DMS114 treated with DMSO at 0.1 percent for 48 hours (cell line): ENCODE data around the gene KCNK3.
"Not testable (repeated sequence)": the region's sequence is repeated elsewhere in the genome, so short reads cannot be mapped to it uniquely, and the experiment has no call there.

Experiments
- DNase-seq: peaks from one replicate; lab custom pipeline; 2025; ENCODE audit not compliant: unreplicated experiment; lab: John Stamatoyannopoulos, UW

Gene KCNK3

DNA sequence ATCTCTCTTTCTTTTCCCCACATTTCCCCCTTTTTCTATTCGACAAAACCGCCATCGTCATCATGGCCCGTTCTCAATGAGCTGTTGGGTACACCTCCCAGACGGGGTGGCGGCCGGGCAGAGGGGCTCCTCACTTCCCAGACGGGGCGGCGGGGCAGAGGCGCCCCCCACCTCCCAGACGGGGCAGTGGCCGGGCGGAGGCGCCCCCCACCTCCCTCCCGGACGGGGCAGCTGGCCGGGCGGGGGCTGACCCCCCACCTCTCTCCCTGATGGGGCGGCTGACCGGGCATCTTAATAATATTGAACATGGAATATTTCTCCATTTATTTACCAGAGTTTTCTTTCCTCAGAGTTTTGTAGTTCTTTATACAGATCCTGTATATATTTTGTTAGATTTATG is 27.2 kb upstream of the KCNK3 start:
- DNase-seq, result not testable (repeated sequence)

- DNase-seq, result no peak
Measured at GRCh38 chr2:26666671-26667070, 25.9 kb upstream of the KCNK3 start.

- DNase-seq, result no peak
Measured at GRCh38 chr2:26668041-26668440, 24.5 kb upstream of the KCNK3 start.

DNA sequence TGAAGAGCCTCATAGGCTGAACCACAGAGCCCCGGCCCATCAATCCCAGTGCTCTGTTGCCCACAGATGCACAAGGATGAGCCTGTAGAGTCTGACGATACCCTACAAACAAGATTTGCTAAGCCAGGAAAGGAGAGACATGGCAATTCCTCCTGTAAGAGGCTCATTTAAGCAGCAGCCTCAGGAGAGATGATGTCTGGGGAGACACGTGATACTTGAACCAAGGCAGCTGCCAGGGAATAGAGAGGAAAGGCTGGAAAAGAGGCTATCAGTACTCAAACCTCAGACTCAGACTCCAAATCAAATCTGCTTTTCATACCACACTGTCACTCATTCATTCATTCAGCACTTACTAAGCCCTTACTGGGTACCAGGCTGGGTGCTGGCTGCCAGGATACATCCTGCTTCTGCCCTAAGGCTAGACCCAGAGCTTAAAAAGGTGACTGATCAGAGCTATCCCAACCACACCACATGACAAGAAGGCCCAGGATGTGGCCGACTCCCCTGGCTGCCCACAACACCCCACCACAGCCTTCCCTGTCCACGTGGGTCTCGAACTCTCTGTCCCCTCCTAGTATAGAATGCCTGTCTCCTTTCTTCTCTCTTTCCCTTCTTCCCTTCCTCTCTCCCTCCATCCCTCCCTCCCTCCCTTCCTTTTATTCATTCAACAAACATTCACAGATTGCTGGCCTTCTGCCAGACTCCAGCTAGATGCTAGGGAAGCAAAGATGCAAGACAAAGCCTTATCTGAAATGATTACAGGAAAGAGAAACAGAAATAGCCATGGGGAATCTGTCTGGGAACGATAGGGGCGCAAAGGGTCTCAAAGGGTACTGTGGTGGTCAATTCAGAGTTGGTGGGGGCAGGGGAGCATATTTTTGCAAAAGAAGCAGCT is 23.4 kb upstream of the KCNK3 start:
- no peak for DNase-seq

DNA sequence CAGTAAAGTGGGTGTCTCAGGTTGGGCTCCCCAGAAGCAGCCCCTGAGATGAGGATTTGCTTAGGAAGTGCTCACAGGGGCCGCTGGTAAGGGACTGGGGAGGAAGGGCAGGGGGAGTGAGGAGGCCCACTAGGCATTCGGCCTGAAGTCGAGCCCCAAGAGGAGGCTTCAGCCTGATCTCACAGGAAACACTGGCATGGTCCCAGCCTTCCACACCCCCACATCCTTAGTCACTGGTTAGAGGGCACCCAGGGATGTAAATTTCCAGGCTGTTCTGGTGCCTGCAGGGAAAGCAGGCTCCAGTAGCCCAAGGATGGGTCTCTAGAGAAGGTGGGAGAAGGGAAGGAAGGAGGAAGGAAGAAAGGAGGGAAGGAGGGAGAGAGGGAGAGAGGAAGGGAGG is 22.4 kb upstream of the KCNK3 start:
- DNase-seq, result no peak

- no peak for DNase-seq
Measured at GRCh38 chr2:26670931-26671460, 21.5 kb upstream of the KCNK3 start.

DNA sequence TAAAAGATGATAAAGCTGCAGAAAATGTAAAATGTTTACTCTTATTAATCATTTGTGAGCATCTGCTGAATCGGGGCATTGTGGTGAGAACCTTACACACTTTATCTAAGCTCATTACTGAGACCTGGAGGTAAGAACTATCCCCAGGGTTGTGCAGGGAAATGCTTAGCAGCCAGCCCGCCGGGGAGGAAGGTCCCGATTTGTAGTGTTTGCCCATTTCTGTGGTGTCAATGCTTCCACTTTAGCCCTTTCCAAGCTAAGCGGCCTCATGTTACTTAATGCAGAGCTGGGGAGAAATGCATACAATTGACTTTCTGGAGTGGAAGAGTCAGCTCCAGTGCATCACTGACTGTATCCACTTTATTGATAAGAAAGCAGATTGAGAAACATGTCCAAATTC is 20.8 kb upstream of the KCNK3 start:
- no peak for DNase-seq

DNA sequence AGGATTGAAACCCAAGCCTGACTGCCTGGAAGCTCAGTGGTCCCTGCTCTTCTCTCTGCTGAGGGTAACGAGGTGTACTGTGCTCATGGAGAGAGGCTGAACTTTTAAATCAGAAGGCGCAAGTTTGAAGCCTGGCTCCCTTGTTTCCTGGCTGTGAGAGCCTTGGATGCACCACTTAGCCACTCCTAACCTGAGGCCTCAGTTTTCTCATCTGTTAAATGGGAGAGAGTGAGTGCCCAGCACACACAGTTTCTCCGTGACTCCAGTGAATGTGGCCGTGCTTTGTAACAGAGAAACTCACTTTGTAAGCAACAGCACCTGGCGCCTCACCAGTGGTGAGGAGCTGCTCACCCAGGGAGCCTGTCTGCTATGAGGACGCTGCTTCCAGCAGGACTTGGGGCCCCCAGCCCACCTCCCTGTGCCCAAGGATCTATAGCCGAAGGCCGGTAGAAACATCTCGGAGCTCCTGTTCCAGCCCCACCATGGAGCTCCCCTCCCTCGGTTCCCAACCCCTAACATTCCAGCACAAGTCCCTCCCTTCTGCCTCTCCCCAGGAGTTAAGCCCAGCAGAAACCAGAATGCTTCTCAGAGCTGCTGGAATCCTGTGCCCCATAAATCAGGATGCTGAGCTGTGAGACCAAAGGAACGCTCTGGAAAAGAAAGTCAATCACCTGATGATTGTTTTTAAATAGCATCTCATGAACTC is 20.3 kb upstream of the KCNK3 start:
- no peak for DNase-seq

DNA sequence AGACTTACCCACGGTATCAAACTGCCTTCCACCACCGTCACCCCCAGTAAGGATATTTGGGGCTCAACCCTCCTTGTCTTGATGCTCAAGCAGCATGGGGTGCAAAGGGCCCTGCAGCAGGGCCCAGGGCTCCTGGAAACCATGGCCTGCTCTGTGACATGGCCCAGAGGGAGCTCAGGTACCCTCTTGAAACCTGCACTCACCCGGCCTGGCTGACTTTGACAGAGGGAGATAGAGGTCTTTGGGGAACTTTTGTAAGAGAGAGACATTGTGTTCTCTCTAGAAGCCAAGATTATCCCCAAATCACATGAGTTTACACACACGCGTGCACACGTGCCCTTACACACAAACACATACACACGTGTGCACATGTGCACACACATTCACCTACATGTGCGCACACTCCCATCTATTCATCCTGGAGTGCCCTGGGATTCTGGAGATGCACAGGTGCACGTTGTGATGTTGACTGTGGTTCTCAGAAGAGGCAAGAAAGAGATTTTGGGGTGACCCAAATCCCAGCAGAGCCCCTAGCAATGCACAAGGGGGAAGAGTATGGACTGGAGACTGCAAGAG is 19.6 kb upstream of the KCNK3 start:
- DNase-seq, result no peak

GRCh38 chr2:26674002-26674751 is 18.3 kb upstream of the KCNK3 start:
- DNase-seq, result no peak

DNA sequence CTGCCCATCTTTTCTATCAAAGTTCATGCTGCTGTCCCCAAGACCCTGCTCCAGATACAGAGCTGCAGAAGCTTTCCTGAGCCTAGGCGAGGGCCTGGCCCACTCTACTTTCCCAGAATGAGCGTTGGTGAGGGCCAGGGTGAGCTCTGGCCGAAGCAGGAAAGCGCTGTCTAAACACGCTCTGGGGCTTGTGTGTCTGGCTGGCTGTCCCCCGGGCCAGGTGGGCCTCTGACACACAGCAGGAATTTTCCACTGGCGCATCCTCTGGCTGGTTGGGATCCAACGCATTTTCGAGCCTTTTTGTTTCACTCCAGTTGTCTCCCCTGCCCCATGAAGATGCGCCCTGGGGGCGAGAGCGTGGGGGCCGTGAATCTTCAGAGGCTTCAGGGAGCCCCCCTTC is 17.8 kb upstream of the KCNK3 start:
- no peak for DNase-seq

- DNase-seq, result no peak
Measured at GRCh38 chr2:26675651-26676255, 16.8 kb upstream of the KCNK3 start.

- DNase-seq, result no peak
Measured at GRCh38 chr2:26678035-26678434, 14.5 kb upstream of the KCNK3 start.

DNA sequence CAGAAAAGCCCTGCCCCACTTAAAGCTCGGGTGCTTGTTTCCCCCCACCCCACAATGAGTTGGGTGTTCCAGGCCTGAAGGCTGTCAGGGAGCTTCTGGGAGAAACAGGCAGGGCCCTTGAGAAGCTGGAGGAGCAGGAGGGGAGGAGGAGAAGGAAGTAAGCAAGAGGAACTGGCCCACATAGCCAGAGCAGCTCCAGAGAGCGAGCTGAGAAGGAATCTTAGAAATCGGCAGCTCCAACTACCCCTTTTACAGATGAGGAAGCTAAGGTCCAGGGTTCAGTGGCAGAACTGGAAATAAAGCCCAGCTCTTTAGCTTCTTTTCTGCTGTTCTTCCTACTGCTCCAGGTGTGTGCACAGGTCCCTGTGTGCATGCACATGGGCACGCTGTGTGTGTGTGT is 12.7 kb upstream of the KCNK3 start:
- no peak for DNase-seq

DNA sequence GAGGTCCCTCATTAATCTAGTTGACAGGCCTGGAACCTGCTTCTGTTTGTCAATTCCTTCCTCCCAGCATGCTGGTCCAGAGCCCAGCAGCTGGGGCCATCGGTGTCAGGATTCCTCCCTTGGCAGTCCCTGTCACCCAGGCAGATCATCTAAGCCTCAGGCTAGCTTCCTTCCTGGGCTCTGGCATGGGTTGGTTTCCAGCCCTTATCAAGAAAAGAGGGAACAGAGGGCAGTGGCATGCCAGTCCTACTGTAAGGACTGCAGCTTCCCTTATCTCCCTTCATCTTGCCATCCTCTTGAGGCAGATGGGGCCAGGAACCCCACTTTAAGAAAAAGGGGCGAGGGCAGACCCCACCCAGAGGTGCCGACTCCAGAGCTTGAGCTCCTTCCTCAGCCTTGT is 10.9 kb upstream of the KCNK3 start:
- no peak for DNase-seq

- no peak for DNase-seq
Measured at GRCh38 chr2:26682155-26682554, 10.4 kb upstream of the KCNK3 start.

GRCh38 chr2:26683583-26683982 is 8.9 kb upstream of the KCNK3 start:
- no peak for DNase-seq

DNA sequence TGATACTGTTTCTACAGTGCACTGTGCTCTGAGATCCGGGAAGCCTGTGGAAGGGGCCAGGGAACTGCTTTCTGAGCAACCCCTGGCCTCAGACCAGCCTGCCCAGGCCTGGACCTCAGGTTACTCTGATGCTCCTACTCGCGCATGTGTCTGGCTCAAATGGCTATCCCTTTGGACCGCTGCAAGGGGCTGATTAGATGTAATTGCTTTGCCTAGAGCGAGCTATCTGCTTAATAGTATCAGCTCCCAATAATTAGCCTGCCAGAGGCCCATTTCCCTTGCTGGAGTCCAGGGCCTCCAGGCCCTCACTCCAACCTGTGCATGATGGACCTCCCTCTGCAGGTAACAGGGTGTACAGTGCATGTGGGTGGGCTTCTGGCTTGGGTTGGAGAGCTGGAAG is 7.2 kb upstream of the KCNK3 start:
- no peak for DNase-seq

DNA sequence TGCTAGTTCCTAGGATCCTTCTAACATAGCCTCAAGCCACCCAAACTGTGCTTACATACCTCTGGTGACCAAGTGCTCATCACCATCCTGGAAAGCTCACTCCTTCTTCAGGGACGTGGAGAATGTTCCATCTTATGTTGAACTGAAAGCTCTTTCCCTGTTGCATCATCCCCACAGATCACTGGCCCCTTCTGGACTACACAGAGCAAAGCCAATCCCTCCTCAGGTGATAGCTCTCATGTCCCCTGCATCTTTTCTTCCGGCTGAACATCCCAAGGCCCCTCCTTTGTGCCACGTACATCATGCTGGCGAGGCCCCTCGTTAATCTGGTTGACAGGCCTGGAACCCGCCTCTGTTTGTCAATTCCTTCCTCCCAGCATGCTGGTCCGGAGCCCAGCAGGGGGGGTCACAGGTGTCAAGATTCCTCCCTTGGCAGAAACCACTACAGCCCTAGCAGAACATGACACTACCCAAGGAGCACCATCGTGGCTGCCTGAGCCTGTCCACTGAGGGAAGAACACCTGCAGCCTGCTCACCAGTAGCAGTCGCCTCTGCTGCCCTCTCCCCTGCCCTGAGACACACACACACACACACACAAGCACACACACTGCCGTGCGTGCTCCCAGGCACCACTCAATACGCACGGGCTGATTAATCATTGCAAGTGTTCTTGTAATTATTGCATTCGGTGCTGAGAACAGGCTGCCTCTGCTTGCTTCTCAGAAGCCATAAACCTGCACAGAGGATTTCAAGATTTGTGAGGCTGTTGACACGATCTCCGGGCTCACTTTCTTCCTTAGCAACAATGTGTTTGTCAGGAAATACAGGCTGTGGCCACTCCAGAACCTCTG is 6.3 kb upstream of the KCNK3 start:
- DNase-seq, result no peak

GRCh38 chr2:26687328-26687727 is 5.2 kb upstream of the KCNK3 start:
- DNase-seq, result no peak
